ENCODE data around the gene ZNF3.

DNA sequence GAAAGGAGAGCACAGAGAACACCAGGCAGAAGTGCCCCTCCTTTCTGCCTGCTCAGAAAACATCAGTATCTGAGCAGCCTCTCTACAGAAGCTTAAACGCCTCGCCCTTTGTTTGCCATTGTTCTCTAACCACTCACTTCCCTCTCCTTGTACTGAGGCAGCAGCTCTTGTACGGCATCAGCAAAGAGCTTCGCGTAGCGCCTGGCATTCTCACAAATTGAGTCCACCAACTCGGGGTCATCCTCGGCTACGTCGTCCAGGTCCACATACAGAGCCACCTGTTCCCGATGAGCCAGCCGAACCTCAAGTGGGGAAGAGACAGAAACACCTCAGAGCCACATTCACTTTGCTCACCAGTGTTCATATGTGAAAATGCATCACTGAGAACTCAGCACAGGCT lies 17.9 kb upstream of the ZNF3 start:
- TF ChIP-seq GABPA (IDR thresholded peaks at IDR 0.05; ENCODE audit: low read depth) = no peak
- no peak for TF ChIP-seq CTCF (IDR thresholded peaks at IDR 0.05; ENCODE audit: insufficient read depth, low read length)
- TF ChIP-seq, protein P1, sequence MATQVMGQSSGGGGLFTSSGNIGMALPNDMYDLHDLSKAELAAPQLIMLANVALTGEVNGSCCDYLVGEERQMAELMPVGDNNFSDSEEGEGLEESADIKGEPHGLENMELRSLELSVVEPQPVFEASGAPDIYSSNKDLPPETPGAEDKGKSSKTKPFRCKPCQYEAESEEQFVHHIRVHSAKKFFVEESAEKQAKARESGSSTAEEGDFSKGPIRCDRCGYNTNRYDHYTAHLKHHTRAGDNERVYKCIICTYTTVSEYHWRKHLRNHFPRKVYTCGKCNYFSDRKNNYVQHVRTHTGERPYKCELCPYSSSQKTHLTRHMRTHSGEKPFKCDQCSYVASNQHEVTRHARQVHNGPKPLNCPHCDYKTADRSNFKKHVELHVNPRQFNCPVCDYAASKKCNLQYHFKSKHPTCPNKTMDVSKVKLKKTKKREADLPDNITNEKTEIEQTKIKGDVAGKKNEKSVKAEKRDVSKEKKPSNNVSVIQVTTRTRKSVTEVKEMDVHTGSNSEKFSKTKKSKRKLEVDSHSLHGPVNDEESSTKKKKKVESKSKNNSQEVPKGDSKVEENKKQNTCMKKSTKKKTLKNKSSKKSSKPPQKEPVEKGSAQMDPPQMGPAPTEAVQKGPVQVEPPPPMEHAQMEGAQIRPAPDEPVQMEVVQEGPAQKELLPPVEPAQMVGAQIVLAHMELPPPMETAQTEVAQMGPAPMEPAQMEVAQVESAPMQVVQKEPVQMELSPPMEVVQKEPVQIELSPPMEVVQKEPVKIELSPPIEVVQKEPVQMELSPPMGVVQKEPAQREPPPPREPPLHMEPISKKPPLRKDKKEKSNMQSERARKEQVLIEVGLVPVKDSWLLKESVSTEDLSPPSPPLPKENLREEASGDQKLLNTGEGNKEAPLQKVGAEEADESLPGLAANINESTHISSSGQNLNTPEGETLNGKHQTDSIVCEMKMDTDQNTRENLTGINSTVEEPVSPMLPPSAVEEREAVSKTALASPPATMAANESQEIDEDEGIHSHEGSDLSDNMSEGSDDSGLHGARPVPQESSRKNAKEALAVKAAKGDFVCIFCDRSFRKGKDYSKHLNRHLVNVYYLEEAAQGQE (IDR thresholded peaks at IDR 0.05; ENCODE audit: insufficient replicate concordance, low read depth) = no peak
